Measurements from ENCODE around the gene GPR12. TPM values are rescaled to one million over a fixed set of nuclear protein-coding genes. Genes with fewer than 3 reads are reported as not detected.

Gene GPR12
- total RNA-seq, 1 donor from 2014 or later: 2.5 TPM

GRCh38 chr13:26707122-26708006 lies 53.2 kb downstream of the GPR12 start:
- Mint-ChIP-seq H3K9me3 (ENCODE audit: unreplicated experiment) (peaks cover 7% of the 10 kb centered on the region), H3K27ac (ENCODE audit: unreplicated experiment) (no peak overlapping the region), H3K4me3 (ENCODE audit: unreplicated experiment) (no peak overlapping the region), H3K4me1 (ENCODE audit: low read depth, unreplicated experiment) (peaks cover 9% of the 10 kb centered on the region), H3K27me3 (ENCODE audit: unreplicated experiment) (peaks cover 1% of the 10 kb centered on the region), H3K36me3 (ENCODE audit: unreplicated experiment) (peaks cover under 1% of the 10 kb centered on the region)
- TF ChIP-seq, protein P1, sequence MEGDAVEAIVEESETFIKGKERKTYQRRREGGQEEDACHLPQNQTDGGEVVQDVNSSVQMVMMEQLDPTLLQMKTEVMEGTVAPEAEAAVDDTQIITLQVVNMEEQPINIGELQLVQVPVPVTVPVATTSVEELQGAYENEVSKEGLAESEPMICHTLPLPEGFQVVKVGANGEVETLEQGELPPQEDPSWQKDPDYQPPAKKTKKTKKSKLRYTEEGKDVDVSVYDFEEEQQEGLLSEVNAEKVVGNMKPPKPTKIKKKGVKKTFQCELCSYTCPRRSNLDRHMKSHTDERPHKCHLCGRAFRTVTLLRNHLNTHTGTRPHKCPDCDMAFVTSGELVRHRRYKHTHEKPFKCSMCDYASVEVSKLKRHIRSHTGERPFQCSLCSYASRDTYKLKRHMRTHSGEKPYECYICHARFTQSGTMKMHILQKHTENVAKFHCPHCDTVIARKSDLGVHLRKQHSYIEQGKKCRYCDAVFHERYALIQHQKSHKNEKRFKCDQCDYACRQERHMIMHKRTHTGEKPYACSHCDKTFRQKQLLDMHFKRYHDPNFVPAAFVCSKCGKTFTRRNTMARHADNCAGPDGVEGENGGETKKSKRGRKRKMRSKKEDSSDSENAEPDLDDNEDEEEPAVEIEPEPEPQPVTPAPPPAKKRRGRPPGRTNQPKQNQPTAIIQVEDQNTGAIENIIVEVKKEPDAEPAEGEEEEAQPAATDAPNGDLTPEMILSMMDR (IDR thresholded peaks at IDR 0.05; ENCODE audit: partially characterized antibody, unreplicated experiment): peak; percentile 67
- DNase-seq: peak; percentile 64

- H3K4me3 Mint-ChIP-seq (ENCODE audit: unreplicated experiment): no peak overlapping the region
- H3K4me1 Mint-ChIP-seq (ENCODE audit: low read depth, unreplicated experiment): peaks cover 9% of the 10 kb centered on the region
- TF ChIP-seq, protein P1 (IDR thresholded peaks at IDR 0.05; ENCODE audit: partially characterized antibody, unreplicated experiment): no peak
- no peak for DNase-seq
- no peak overlapping the region for H3K27ac Mint-ChIP-seq (ENCODE audit: unreplicated experiment)
- H3K27me3 Mint-ChIP-seq (ENCODE audit: unreplicated experiment): peaks cover 1% of the 10 kb centered on the region
- peaks cover 7% of the 10 kb centered on the region for H3K9me3 Mint-ChIP-seq (ENCODE audit: unreplicated experiment)
- H3K36me3 Mint-ChIP-seq (ENCODE audit: unreplicated experiment): no peaks in the 10 kb centered on the region
Observed at GRCh38 chr13:26706381-26706780, 54.2 kb downstream of the GPR12 start.

- DNase-seq: no peak
- Mint-ChIP-seq H3K36me3 (ENCODE audit: unreplicated experiment) (no peaks in the 10 kb centered on the region), H3K4me3 (ENCODE audit: unreplicated experiment) (no peak overlapping the region), H3K9me3 (ENCODE audit: unreplicated experiment) (peaks cover 7% of the 10 kb centered on the region), H3K4me1 (ENCODE audit: low read depth, unreplicated experiment) (peaks cover 9% of the 10 kb centered on the region), H3K27ac (ENCODE audit: unreplicated experiment) (no peak overlapping the region), H3K27me3 (ENCODE audit: unreplicated experiment) (peaks cover 1% of the 10 kb centered on the region)
- TF ChIP-seq, protein P1 (IDR thresholded peaks at IDR 0.05; ENCODE audit: partially characterized antibody, unreplicated experiment): no peak
Observed at GRCh38 chr13:26705536-26705935, 55.0 kb downstream of the GPR12 start.

Other genes with a start within 250 kb of the GPR12 start
- gene WASF3, start 203.1 kb downstream of the GPR12 start, total RNA-seq (ENCODE audit: unreplicated experiment): 10.1 TPM